Measurements from ENCODE around the gene FBXL7. TPM values are rescaled to one million over a fixed set of nuclear protein-coding genes. Genes with fewer than 3 reads are reported as not detected.

The FBXL7 gene
- total RNA-seq, 2 experiments from 2014 or later, result not detected

GRCh38 chr5:15620501-15620900 lies 120.5 kb downstream of the FBXL7 start:
- DNase-seq, result no peak
- Mint-ChIP-seq H3K36me3 (no peaks in the 10 kb centered on the region), H3K27ac (no peak overlapping the region), H3K27me3 (no peaks in the 10 kb centered on the region), H3K9me3 (peaks cover 2% of the 10 kb centered on the region), H3K4me3 (no peak overlapping the region), H3K4me1 (no peaks in the 10 kb centered on the region)

DNA sequence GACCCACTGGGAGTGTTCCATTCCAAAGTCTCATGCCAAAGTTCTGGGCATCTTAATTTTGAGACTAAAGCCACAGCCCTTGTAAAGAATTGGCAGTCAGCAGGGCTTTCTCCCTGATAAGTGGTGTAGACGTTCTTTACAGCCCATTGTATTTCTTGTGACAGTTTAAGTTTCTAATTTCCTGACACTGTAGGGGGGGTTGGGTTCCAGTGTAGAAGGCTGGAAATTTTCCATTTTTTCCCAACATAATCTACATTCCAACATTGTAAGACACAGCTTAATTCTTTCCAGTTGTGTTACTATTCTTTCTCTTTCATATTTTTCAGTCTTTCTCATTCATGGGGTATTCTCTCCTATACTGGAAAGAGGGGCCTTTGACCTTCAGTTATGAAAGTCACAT lies 121.1 kb downstream of the FBXL7 start:
- no peaks in the 10 kb centered on the region for H3K4me1 Mint-ChIP-seq
- no peak overlapping the region for H3K27ac Mint-ChIP-seq
- H3K4me3 Mint-ChIP-seq, result no peak overlapping the region
- H3K36me3 Mint-ChIP-seq, result no peaks in the 10 kb centered on the region
- peaks cover under 1% of the 10 kb centered on the region for H3K9me3 Mint-ChIP-seq
- H3K27me3 Mint-ChIP-seq, result no peaks in the 10 kb centered on the region
- DNase-seq, result no peak

DNA sequence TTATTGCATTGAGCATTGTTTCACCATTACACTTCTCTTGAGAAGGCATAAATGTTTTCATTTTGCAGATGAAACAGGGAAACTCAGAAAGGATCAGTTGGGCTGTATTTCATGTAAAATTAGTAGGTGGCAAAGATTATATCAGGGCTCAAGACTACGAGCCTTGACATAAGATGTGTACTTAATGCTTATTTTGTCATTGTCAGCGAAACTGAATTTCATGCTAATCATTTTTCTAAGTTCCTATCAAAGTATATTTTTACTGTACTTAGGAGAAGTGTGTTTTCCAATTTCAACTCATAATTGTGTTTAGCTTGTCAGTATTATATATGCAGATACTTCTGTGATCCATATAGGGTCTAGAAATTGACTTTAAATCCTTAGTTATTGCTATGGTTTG lies 123.8 kb downstream of the FBXL7 start:
- no peak overlapping the region for H3K4me3 Mint-ChIP-seq
- no peak for DNase-seq
- no peaks in the 10 kb centered on the region for H3K4me1 Mint-ChIP-seq
- H3K27ac Mint-ChIP-seq, result no peak overlapping the region
- H3K27me3 Mint-ChIP-seq, result no peaks in the 10 kb centered on the region
- no peaks in the 10 kb centered on the region for H3K9me3 Mint-ChIP-seq
- no peaks in the 10 kb centered on the region for H3K36me3 Mint-ChIP-seq

- Mint-ChIP-seq H3K9me3 (no peaks in the 10 kb centered on the region), H3K27me3 (no peaks in the 10 kb centered on the region), H3K27ac (no peak overlapping the region), H3K4me3 (no peak overlapping the region), H3K36me3 (no peaks in the 10 kb centered on the region), H3K4me1 (no peaks in the 10 kb centered on the region)
- no peak for DNase-seq
These were observed 127.1 kb downstream of the FBXL7 start for GRCh38 chr5:15627109-15627508.

DNA sequence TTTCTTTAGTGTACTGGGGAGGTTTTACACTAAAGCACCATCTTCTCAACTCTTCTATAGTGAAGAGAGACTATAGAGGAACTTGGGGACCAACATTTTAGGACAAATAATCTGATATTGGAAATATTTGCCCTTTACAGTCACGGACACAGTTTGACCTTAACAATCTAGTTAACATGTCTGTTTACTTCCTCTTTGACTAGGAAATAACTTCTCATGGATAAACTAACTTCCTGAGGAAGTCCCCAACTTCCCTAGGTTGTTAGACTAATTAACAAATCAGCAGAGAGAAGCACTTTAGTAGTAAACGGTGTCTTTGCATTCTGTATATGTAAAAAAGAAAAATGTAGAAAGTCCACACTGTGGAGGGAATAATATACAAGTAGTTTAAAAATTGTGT lies 127.7 kb downstream of the FBXL7 start:
- DNase-seq, result no peak
- Mint-ChIP-seq H3K4me3 (no peak overlapping the region), H3K36me3 (no peaks in the 10 kb centered on the region), H3K9me3 (peaks cover under 1% of the 10 kb centered on the region), H3K27me3 (no peaks in the 10 kb centered on the region), H3K27ac (no peak overlapping the region), H3K4me1 (no peaks in the 10 kb centered on the region)

- H3K4me1 Mint-ChIP-seq, result no peaks in the 10 kb centered on the region
- no peaks in the 10 kb centered on the region for H3K27me3 Mint-ChIP-seq
- H3K4me3 Mint-ChIP-seq, result no peak overlapping the region
- H3K9me3 Mint-ChIP-seq, result peaks cover 4% of the 10 kb centered on the region
- no peaks in the 10 kb centered on the region for H3K36me3 Mint-ChIP-seq
- no peak for DNase-seq
- H3K27ac Mint-ChIP-seq, result no peak overlapping the region
These were observed 130.5 kb downstream of the FBXL7 start for GRCh38 chr5:15630441-15630840.

DNA sequence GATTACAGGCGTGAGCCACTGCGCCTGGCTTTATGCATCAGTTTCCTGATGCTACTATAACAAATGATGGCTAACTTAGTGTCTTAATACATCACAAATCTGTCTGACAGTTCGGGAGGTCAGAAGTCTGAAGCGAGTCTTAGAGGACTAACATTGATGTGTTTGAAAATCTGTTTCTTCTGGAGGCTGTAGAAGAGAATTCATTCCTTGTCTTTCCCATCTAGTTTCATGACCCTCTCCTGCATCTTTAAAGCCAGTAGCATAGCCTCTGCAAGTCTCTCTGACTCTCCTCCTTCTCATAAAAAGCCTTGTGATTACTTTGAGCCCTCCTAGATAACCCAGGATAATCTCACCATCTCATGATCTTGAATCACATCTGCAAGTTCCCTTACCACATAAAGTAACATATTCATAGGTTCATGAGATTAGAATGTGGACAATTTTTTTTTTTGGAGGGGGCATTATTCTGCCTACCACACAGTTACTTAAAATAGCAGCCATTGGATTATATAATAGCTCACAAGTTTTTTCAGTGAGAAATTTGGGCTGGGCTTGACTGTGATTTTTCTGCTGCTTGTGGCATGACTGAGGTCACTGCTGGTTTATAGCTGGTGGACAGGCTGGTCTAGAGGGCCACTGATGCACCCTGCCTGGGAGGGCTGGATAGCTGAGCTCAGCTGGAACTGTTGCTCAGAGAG lies 134.8 kb downstream of the FBXL7 start:
- H3K36me3 Mint-ChIP-seq, result no peaks in the 10 kb centered on the region
- H3K27ac Mint-ChIP-seq, result no peak overlapping the region
- H3K27me3 Mint-ChIP-seq, result no peaks in the 10 kb centered on the region
- no peak overlapping the region for H3K4me3 Mint-ChIP-seq
- H3K4me1 Mint-ChIP-seq, result no peaks in the 10 kb centered on the region
- DNase-seq, result no peak
- H3K9me3 Mint-ChIP-seq, result peaks cover 4% of the 10 kb centered on the region

DNA sequence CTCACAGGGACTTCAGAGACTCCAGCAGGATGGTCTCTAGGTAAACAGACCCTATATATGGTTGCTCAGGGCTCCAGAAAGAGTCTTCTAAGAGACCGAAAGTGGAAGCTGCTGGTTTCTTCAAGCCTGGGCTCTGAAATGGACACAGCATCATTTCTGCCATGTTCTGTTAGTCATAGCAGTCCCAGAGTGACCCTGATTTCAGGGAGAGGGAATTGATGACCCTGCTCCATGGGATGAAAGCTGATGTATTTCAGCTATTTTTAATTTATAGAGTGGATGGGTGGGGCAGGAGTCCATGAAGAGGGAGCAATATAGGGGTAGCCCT lies 135.3 kb downstream of the FBXL7 start:
- no peaks in the 10 kb centered on the region for H3K4me1 Mint-ChIP-seq
- no peaks in the 10 kb centered on the region for H3K36me3 Mint-ChIP-seq
- DNase-seq, result no peak
- H3K27me3 Mint-ChIP-seq, result no peaks in the 10 kb centered on the region
- peaks cover 4% of the 10 kb centered on the region for H3K9me3 Mint-ChIP-seq
- H3K4me3 Mint-ChIP-seq, result no peak overlapping the region
- H3K27ac Mint-ChIP-seq, result no peak overlapping the region

DNA sequence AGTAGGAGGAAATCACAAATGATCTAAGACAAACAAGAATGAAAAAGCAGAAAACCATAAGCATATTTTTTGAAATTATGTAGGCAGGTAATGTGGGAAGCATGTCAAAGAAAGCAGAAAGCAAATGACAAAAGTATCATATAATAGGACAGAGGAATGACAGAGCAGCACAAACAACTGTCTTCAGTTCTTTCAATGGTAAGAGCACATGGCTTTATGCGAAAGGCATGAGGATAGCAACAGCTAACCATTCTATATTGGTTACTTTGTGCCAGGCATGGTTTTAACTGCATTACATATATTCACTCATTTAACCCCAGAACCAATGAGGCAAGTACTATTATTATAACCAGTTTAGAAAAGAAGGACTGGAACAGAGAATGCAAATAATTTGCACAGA lies 137.4 kb downstream of the FBXL7 start:
- Mint-ChIP-seq H3K36me3 (no peaks in the 10 kb centered on the region), H3K4me3 (no peak overlapping the region), H3K9me3 (peaks cover 4% of the 10 kb centered on the region), H3K27me3 (no peaks in the 10 kb centered on the region), H3K27ac (no peak overlapping the region), H3K4me1 (no peaks in the 10 kb centered on the region)
- no peak for DNase-seq

- DNase-seq, result no peak
- Mint-ChIP-seq H3K27me3 (no peaks in the 10 kb centered on the region), H3K4me1 (no peaks in the 10 kb centered on the region), H3K9me3 (peaks cover under 1% of the 10 kb centered on the region), H3K4me3 (no peak overlapping the region), H3K36me3 (no peaks in the 10 kb centered on the region), H3K27ac (no peak overlapping the region)
These were observed 137.9 kb downstream of the FBXL7 start for GRCh38 chr5:15637886-15638285.

- no peaks in the 10 kb centered on the region for H3K9me3 Mint-ChIP-seq
- DNase-seq, result no peak
- H3K36me3 Mint-ChIP-seq, result no peaks in the 10 kb centered on the region
- no peaks in the 10 kb centered on the region for H3K27me3 Mint-ChIP-seq
- H3K27ac Mint-ChIP-seq, result no peak overlapping the region
- H3K4me1 Mint-ChIP-seq, result no peaks in the 10 kb centered on the region
- no peak overlapping the region for H3K4me3 Mint-ChIP-seq
These were observed 138.3 kb downstream of the FBXL7 start for GRCh38 chr5:15638296-15638695.

- no peaks in the 10 kb centered on the region for H3K27me3 Mint-ChIP-seq
These were observed 139.3 kb downstream of the FBXL7 start for GRCh38 chr5:15639288-15639687.

GRCh38 chr5:15640116-15640515 lies 140.1 kb downstream of the FBXL7 start:
- Mint-ChIP-seq H3K4me3 (no peak overlapping the region), H3K36me3 (no peaks in the 10 kb centered on the region), H3K27ac (no peak overlapping the region), H3K4me1 (no peaks in the 10 kb centered on the region), H3K9me3 (no peaks in the 10 kb centered on the region), H3K27me3 (no peaks in the 10 kb centered on the region)
- DNase-seq, result no peak

More at GRCh38 chr5:15639288-15639687, 139.3 kb downstream of the FBXL7 start:
- Mint-ChIP-seq H3K4me1 (no peaks in the 10 kb centered on the region), H3K9me3 (no peaks in the 10 kb centered on the region), H3K27ac (no peak overlapping the region), H3K4me3 (no peak overlapping the region), H3K36me3 (no peaks in the 10 kb centered on the region)
- no peak for DNase-seq

GRCh38 chr5:15643731-15644130 lies 143.8 kb downstream of the FBXL7 start:
- no peaks in the 10 kb centered on the region for H3K9me3 Mint-ChIP-seq
- no peak overlapping the region for H3K27ac Mint-ChIP-seq
- no peak overlapping the region for H3K4me3 Mint-ChIP-seq
- no peaks in the 10 kb centered on the region for H3K36me3 Mint-ChIP-seq
- DNase-seq, result no peak
- no peaks in the 10 kb centered on the region for H3K4me1 Mint-ChIP-seq
- no peaks in the 10 kb centered on the region for H3K27me3 Mint-ChIP-seq

- Mint-ChIP-seq H3K27ac (no peak overlapping the region), H3K9me3 (no peaks in the 10 kb centered on the region)
These were observed 145.6 kb downstream of the FBXL7 start for GRCh38 chr5:15645381-15646160.

DNA sequence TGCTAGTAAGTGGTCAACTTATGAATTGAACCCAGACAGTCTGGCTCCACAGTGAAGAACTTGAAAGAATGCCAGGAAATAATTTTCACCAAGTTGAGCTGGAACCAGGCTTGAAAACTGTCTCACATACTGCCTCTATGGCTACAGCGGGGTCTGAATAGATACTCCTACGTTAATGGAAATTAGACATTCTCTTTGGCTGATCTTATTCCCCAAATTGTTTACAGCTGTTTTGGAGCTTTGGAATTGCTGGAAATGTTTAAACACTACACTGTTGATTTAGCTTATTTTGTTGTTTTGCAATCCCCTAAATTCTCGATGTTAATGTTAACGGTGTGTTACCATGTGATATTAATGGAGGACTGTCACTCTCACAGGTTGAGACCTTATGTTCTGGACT lies 146.4 kb downstream of the FBXL7 start:
- H3K27ac Mint-ChIP-seq, result no peak overlapping the region
- no peaks in the 10 kb centered on the region for H3K9me3 Mint-ChIP-seq
- no peaks in the 10 kb centered on the region for H3K4me1 Mint-ChIP-seq
- DNase-seq, result no peak
- no peaks in the 10 kb centered on the region for H3K27me3 Mint-ChIP-seq
- H3K36me3 Mint-ChIP-seq, result no peaks in the 10 kb centered on the region
- no peak overlapping the region for H3K4me3 Mint-ChIP-seq

More at GRCh38 chr5:15645381-15646160, 145.6 kb downstream of the FBXL7 start:
- no peak overlapping the region for H3K4me3 Mint-ChIP-seq
- DNase-seq, result no peak
- H3K4me1 Mint-ChIP-seq, result no peaks in the 10 kb centered on the region
- no peaks in the 10 kb centered on the region for H3K27me3 Mint-ChIP-seq
- no peaks in the 10 kb centered on the region for H3K36me3 Mint-ChIP-seq
